Right lobe of liver (tissue), 6 donors: ENCODE data around the gene FUT7. TPM values are rescaled to one million over a fixed set of nuclear protein-coding genes. Genes with fewer than 3 reads are reported as not detected.

ENCODE experiments used
- ATAC-seq, 4 donors: fragments of 200-7000 bp; cut with Tn5 transposase; one replicate each; pipeline ENCODE4 v1.9.1; 2020; ENCODE audit warnings: mild to moderate bottlenecking in 4 of 4, moderate library complexity in 4 of 4
- DNase-seq, 3 donors: peaks; one replicate each; pipeline ENCODE4 v3.0.0-alpha.2; 2020
- H3K27ac ChIP-seq, 3 donors: fragments of 200-600 bp; one replicate each; pipeline ENCODE4 v1.8.0; 2022
- H3K27me3 ChIP-seq, 2 donors: fragments of 200-600 bp; one replicate each; pipeline ENCODE4 v1.8.0; 2022
- H3K36me3 ChIP-seq, 4 donors: fragments of 200-600 bp; sonication (generic) in 1 of 4; one replicate each; pipeline versions ENCODE4 v1.5.1 to v1.8.0; 2017 to 2022; ENCODE audit warnings: control low read depth in 1 of 4
- H3K4me1 ChIP-seq, 4 donors: fragments of 200-600 bp; sonication (generic) in 1 of 4; one replicate each; pipeline versions ENCODE4 v1.5.1 to v1.8.0; 2017 to 2022; ENCODE audit warnings: control low read depth in 1 of 4
- H3K4me3 ChIP-seq, 3 donors: fragments of 200-600 bp; one replicate each; pipeline ENCODE4 v1.8.0; 2022
- H3K9me3 ChIP-seq, 4 donors: fragments of 200-600 bp; sonication (generic) in 1 of 4; one replicate each; pipeline versions ENCODE4 v1.5.1 to v1.8.0; 2017 to 2022; ENCODE audit warnings: control low read depth in 1 of 4
- POLR2A ChIP-seq: fragments of 450-650 bp; IDR thresholded peaks from one replicate; pipeline ENCODE4 v1.6.1; 2017; ENCODE audit warnings: antibody characterized with exemption, mild to moderate bottlenecking
- WGBS: methylation state at CpG from one replicate; pipeline ENCODE4 v1.1.6; 2018; ENCODE audit warnings: low coverage, low lambda C conversion rate; ENCODE audit not compliant: insufficient coverage; ENCODE audit errors: missing lambda C conversion rate; 5-methylcytosine and 5-hydroxymethylcytosine counted together
- intact Hi-C, 2 donors: fragments of 100-400 bp; cut with DNase I; formaldehyde crosslinking; loops; one replicate each; pipeline versions ENCODE4 v1.11.2 to v1.14.1; 2022
- long read RNA-seq: library from polyadenylated mRNA; unstranded; transcript quantifications from one replicate; pipeline ENCODE4 v2.0.0, GENCODE V29; 2019
- total RNA-seq, 6 experiments: library from RNA; depleted of rRNA in 2 of 6; stranded (reverse); fragments of >200 nt in 2 of 6; fragmentation: NEBNext Ultra II Directional in 3 of 6; extraction: Animal tissue kit (Norgen Biotek cat#: 25700) in 3 of 6; gene quantifications; one replicate each; pipeline versions ENCODE4 v1.1.0 to v1.2.4, GENCODE V29; 2016 to 2023
- TF ChIP-seq, protein P1 (sequence below), 4 donors: fragments of 200-600 bp in 3 of 4; fragments of 450-650 bp in 1 of 4; IDR thresholded peaks; one replicate each; pipeline versions ENCODE4 v1.5.1 to v1.8.0; 2016 to 2022; ENCODE audit warnings: antibody characterized with exemption in 4 of 4, mild to moderate bottlenecking in 2 of 4
- donor health status: DM: no; HTN: yes; CAD: no.
- donor health status: DM: no; HTN: no; CAD: no.
- donor health status: DM: no; HTN: no; CAD: no.
- donor health status: DM: no; HTN: yes; CAD: no.
- donor health status: DM: no; HTN: yes; CAD: no.

FUT7 gene
- total RNA-seq = under 1 TPM in 2 of 6 experiments, not detected in 4; 0.12 to 0.13 TPM
- long read RNA-seq = 0 reads

DNA sequence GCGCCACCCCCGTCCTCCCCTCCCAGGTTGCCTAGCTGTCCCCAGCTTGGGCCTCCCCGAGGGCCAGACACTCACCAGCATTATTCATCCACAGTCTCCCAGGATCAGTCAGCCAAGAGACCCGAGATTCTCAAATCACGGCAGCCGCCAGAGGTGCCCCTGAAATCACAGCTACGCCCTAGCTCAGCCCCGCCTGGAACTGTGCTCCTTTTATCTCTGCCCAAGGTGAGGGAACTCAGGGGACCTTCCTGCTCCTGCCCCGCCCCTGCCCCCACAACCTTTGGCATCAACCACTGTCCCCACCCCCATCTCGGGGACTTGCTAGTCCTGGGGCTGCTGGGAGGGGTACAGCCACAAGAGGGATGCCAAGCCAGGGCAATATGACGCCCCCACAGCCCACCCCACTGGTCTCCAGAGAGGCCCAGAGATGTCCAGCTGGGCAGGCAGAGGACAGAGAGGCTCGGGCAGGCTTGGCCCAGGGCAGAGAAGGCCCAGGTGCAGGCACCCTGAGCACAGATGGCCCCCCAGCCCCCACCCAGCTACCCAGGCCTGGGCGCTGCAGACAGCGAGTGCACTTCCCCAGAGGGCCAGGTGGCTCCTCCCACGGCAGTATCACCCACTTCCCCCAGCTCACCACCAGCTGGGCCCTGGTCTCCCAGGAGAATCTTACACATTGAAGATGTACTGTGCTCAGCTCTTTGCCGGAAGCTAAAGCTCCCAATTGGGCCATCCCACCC is at the start of gene FUT7:
Gene FUT7, minus strand, starts transcription at position 185 of the 737 bp plus-strand sequence. Its CDS starts 97 bp downstream, at position 88.
- no peak for TF ChIP-seq POLR2A
- TF ChIP-seq, protein P1, sequence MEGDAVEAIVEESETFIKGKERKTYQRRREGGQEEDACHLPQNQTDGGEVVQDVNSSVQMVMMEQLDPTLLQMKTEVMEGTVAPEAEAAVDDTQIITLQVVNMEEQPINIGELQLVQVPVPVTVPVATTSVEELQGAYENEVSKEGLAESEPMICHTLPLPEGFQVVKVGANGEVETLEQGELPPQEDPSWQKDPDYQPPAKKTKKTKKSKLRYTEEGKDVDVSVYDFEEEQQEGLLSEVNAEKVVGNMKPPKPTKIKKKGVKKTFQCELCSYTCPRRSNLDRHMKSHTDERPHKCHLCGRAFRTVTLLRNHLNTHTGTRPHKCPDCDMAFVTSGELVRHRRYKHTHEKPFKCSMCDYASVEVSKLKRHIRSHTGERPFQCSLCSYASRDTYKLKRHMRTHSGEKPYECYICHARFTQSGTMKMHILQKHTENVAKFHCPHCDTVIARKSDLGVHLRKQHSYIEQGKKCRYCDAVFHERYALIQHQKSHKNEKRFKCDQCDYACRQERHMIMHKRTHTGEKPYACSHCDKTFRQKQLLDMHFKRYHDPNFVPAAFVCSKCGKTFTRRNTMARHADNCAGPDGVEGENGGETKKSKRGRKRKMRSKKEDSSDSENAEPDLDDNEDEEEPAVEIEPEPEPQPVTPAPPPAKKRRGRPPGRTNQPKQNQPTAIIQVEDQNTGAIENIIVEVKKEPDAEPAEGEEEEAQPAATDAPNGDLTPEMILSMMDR (IDR thresholded peaks at IDR 0.05) = no peak
- intact Hi-C loops = loop anchor here (5.0 to 10.0 kb wide), 4 partner anchors 80 to 257 kb away; partner anchors contain the start of genes C8G (in 1 of the 2), FBXW5 (in 1 of the 2), LCN12 (in 1 of the 2) and PHPT1 (in 1 of the 2)
- no peaks in the 10 kb centered on the region for H3K9me3 ChIP-seq
- H3K4me1 ChIP-seq = peaks cover 0 to 20% (median 10%) of the 10 kb centered on the region in 4 donors
- H3K27me3 ChIP-seq = no peaks in the 10 kb centered on the region
- peak within 1 kb of the TSS in 1 of 3 donors; percentile 37 for H3K27ac ChIP-seq
- H3K4me3 ChIP-seq = peak within 1 kb of the TSS in 1 of 3 donors; percentile 4
- DNase-seq (no peak), ATAC-seq (no peak)
- WGBS = 32% methylated on average over 3 of the region's 16 CpGs
- no peaks in the 10 kb centered on the region for H3K36me3 ChIP-seq

DNA sequence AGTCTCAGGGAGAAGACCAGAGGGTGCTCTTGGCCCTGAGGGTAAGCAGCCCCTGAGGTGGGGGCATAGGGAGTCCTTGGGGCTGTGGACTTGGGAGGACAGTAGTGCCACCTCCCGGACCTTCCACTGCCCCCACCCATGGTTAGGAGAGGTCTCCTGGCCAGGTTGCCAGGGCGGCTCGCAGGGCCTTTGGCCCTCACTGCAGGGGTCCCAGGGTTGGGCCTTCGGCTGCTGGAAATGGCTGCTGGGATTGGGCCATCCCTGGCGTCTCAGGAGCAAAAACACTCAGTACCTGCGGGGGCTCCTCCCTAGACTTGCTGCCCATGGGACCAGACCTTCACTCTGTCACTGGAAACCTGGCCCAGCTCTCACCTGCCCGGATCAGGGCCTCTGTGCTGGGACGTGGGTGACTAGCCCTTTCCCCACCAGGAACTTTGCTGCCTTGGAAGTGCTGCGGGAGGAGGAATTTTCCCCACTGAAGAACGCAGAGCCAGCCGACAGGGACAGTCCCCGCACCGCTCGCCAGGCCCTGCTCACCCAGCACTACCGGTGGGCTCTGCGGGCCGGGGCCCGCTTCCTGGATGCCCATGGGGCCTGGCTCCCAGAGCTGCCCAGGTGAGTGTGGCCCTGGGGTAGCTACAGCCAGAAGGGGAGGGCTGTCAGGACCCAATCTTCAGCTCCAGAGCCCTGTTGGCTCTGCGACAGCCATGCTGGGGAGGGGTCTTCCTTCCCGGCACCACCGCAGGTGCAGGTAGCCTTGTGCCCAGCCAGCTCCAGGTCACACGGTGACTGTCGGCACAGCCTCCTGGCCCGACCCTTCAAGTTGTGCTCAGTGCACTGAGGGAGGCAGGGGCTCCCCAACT is 48.6 kb upstream of the FUT7 start:
- DNase-seq (no peak), ATAC-seq (no peak)
- H3K36me3 ChIP-seq = peaks cover 0 to 4% (median 0%) of the 10 kb centered on the region in 4 donors
- peaks cover 0 to 10% (median under 1%) of the 10 kb centered on the region in 4 donors for H3K4me1 ChIP-seq
- H3K27me3 ChIP-seq = peaks cover 0 to 16% of the 10 kb centered on the region in 2 donors
- no peak for TF ChIP-seq POLR2A
- no peak overlapping the region for H3K27ac ChIP-seq
- no CpG with 5 or more reads among the region's 24 CpGs for WGBS
- no peak overlapping the region for H3K4me3 ChIP-seq
- no peaks in the 10 kb centered on the region for H3K9me3 ChIP-seq
- intact Hi-C loops = no loop called here

GRCh38 chr9:137079401-137079787 is 47.5 kb upstream of the FUT7 start:
- Histone ChIP-seq H3K27ac (no peak overlapping the region), H3K4me1 (peaks cover 0 to 10% (median 0%) of the 10 kb centered on the region in 4 donors), H3K9me3 (no peaks in the 10 kb centered on the region), H3K36me3 (peaks cover 0 to 4% (median 0%) of the 10 kb centered on the region in 4 donors), H3K27me3 (peaks cover 0 to 16% of the 10 kb centered on the region in 2 donors), H3K4me3 (no peak overlapping the region)
- TF ChIP-seq, protein P1 (IDR thresholded peaks at IDR 0.05) = no peak
- no peak for TF ChIP-seq POLR2A
- DNase-seq (no peak), ATAC-seq (no peak)
- WGBS = no CpG with 5 or more reads among the region's 13 CpGs
- intact Hi-C loops = no loop called here

DNA sequence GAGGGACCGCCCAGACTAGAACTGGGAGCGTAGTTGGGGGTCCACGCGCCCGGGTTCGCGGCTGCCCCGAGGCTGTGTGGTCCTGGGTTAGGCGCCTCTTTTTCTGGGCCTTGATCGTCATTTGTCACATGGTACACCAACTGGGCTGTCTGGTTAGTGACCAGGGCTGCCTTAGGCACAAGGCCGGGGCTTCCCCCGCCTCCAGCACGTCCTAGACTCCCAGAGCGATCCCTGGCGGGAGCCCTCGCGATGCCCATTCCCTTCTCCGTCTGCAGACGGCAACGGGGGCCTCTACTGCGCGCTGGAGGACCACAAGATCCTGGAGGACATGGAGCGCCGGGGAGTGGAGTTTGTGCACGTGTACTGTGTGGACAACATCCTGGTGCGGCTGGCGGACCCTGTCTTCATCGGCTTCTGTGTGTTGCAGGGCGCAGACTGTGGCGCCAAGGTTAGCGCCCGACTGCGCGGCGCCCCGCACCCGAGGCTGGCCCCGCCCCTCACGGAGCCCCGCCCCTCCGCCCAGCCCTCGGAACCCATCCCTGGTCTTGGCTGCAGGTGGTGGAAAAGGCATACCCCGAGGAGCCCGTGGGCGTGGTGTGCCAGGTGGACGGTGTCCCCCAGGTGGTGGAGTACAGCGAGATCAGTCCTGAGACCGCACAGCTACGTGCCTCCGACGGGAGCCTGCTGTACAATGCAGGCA is 47.0 kb upstream of the FUT7 start:
- 25% methylated on average over 8 of the region's 51 CpGs for WGBS
- TF ChIP-seq, protein P1 (IDR thresholded peaks at IDR 0.05) = no peak
- TF ChIP-seq POLR2A = no peak
- H3K4me1 ChIP-seq = peaks cover 0 to 10% (median 0%) of the 10 kb centered on the region in 4 donors
- no peak overlapping the region for H3K4me3 ChIP-seq
- intact Hi-C loops = no loop called here
- peaks cover 0 to 16% of the 10 kb centered on the region in 2 donors for H3K27me3 ChIP-seq
- ATAC-seq (peak in 2 of 4 donors; percentile 9 to 12), DNase-seq (no peak)
- H3K9me3 ChIP-seq = no peaks in the 10 kb centered on the region
- H3K36me3 ChIP-seq = peaks cover 0 to 4% (median 0%) of the 10 kb centered on the region in 4 donors
- no peak overlapping the region for H3K27ac ChIP-seq
